K562 (cell line): ENCODE results near the gene UNC45A. TPM values are rescaled to one million over a fixed set of nuclear protein-coding genes. Genes with fewer than 3 reads are reported as not detected.

ENCODE experiments used
- BRD4 ChIP-seq: fragments of 200-600 bp; sonication (generic); IDR thresholded peaks from 2 replicates; pipeline ENCODE4 v1.6.1; 2017; ENCODE audit warnings: inconsistent platforms
- BRD9 ChIP-seq: fragments of 450-650 bp; IDR thresholded peaks from 2 replicates; pipeline ENCODE4 v1.6.1; 2018; ENCODE audit warnings: low read depth; ENCODE audit not compliant: partially characterized antibody
- CHAMP1 ChIP-seq: fragments of 450-650 bp; IDR thresholded peaks from 2 replicates; pipeline ENCODE4 v1.6.1; 2016; ENCODE audit warnings: mild to moderate bottlenecking
- CHD1 ChIP-seq: fragments of 200-600 bp; sonication (generic); IDR thresholded peaks from one replicate; pipeline ENCODE4 v1.6.1; 2012; ENCODE audit warnings: mild to moderate bottlenecking, moderate library complexity, low read length, inconsistent platforms
- HNRNPL ChIP-seq: fragments of 200-400 bp; formaldehyde crosslinking; IDR thresholded peaks from 2 replicates; pipeline ENCODE4 v1.6.1; 2017; ENCODE audit warnings: low read depth, mild to moderate bottlenecking, low read length
- RB1 ChIP-seq: fragments of 450-650 bp; IDR thresholded peaks from 2 replicates; pipeline ENCODE4 v1.6.1; 2017; ENCODE audit warnings: low read depth, mild to moderate bottlenecking
- RBM34 ChIP-seq: fragments of 200-400 bp; formaldehyde crosslinking; IDR thresholded peaks from 2 replicates; pipeline ENCODE4 v1.6.1; 2018; ENCODE audit warnings: low read length, borderline replicate concordance; ENCODE audit not compliant: insufficient read depth
- SMC3 ChIP-seq: conservative IDR thresholded peaks from 2 replicates; pipeline ENCODE4 v1.6.1; 2011; ENCODE audit warnings: low read depth, low read length, improper control_type of control experiment; ENCODE audit not compliant: insufficient read depth
- STAT5A ChIP-seq: IDR thresholded peaks from 2 replicates; pipeline ENCODE4 v1.6.1; 2012; ENCODE audit warnings: low read length, inconsistent platforms, borderline replicate concordance
- TSC22D4 ChIP-seq: fragments of 450-650 bp; IDR thresholded peaks from 2 replicates; pipeline ENCODE4 v1.6.1; 2016; ENCODE audit warnings: missing genetic modification characterization, missing biosample characterization, control low read depth
- ZBTB7A ChIP-seq: IDR thresholded peaks from 2 replicates; pipeline ENCODE4 v1.6.1; 2011; ENCODE audit warnings: low read depth, mild to moderate bottlenecking, low read length, moderate library complexity, borderline replicate concordance; ENCODE audit not compliant: control insufficient read depth
- ZC3H8 ChIP-seq: fragments of 450-650 bp; IDR thresholded peaks from 2 replicates; pipeline ENCODE4 v1.6.1; 2017
- ZMIZ1 ChIP-seq, 2 experiments: fragments of 150-350 bp in 1 of 2; IDR thresholded peaks; 2 replicates each; pipeline ENCODE4 v1.6.1; 2012 to 2016; ENCODE audit warnings: low read depth in 2 of 2, low read length in 2 of 2, mild to moderate bottlenecking in 1 of 2, moderate library complexity in 1 of 2
- ZNF589 ChIP-seq: fragments of 200-800 bp; sonication (Bioruptor generic); IDR thresholded peaks from 2 replicates; pipeline ENCODE4 v1.6.1; 2016; ENCODE audit warnings: low read depth, missing genetic modification characterization, missing compliant biosample characterization
- ZNF644 ChIP-seq: fragments of 200-800 bp; sonication (Bioruptor generic); IDR thresholded peaks from 2 replicates; pipeline ENCODE4 v1.6.1; 2016; ENCODE audit warnings: low read depth, missing genetic modification characterization, missing compliant biosample characterization
- ZNF764 ChIP-seq: fragments of 250-450 bp; sonication (Bioruptor Pico); IDR thresholded peaks from 2 replicates; pipeline ENCODE4 v1.4.0; 2020; ENCODE audit warnings: low read depth, mild to moderate bottlenecking, moderate library complexity
- ZNF780A ChIP-seq: fragments of 250-450 bp; sonication (Bioruptor Pico); IDR thresholded peaks from 2 replicates; pipeline ENCODE4 v1.5.0; 2021; ENCODE audit warnings: mild to moderate bottlenecking
- ZZZ3 ChIP-seq: fragments of 450-650 bp; IDR thresholded peaks from 2 replicates; pipeline ENCODE4 v1.6.1; 2016; ENCODE audit warnings: antibody characterized with exemption, mild to moderate bottlenecking, moderate library complexity
- polyA plus RNA-seq, 8 experiments: library from polyadenylated mRNA; depleted of rRNA in 4 of 8; stranded (reverse) in 5 of 8; unstranded in 3 of 8; fragments of >200 nt; fragmentation: Nextera tagmentation in 2 of 8; fragmentation: Illumina TruSeq in 1 of 8; extraction: Ambion mirVana in 2 of 8; extraction: Trizol in 1 of 8; gene quantifications; 2 replicates each; pipeline versions ENCODE4 v1.2.1 to v1.2.3, GENCODE V29; 2011 to 2014; ENCODE audit warnings: inconsistent platforms in 1 of 8, missing spikeins in 1 of 8
- total RNA-seq, 7 experiments: library from RNA; depleted of rRNA in 6 of 7; stranded (reverse); fragments of >200 nt in 6 of 7; fragmentation: Illumina TruSeq in 2 of 7; extraction: Trizol in 2 of 7; gene quantifications; 2 replicates each; pipeline versions ENCODE4 v1.2.1 to v1.2.3, GENCODE V29; 2011 to 2021; ENCODE audit warnings: low replicate concordance in 1 of 7
- TF ChIP-seq, protein P1 (sequence below): fragments of 450-650 bp; formaldehyde crosslinking; IDR thresholded peaks from 2 replicates; pipeline ENCODE4 v1.4.0; 2020; ENCODE audit warnings: mild to moderate bottlenecking, mixed read lengths

Gene UNC45A
- total and polyA plus RNA-seq, 9 of the 15 experiments (the other 6 are each of a cell fraction or from before 2014, with no cell fraction given) = 22.4 to 79.3 (median 43.7) TPM

DNA sequence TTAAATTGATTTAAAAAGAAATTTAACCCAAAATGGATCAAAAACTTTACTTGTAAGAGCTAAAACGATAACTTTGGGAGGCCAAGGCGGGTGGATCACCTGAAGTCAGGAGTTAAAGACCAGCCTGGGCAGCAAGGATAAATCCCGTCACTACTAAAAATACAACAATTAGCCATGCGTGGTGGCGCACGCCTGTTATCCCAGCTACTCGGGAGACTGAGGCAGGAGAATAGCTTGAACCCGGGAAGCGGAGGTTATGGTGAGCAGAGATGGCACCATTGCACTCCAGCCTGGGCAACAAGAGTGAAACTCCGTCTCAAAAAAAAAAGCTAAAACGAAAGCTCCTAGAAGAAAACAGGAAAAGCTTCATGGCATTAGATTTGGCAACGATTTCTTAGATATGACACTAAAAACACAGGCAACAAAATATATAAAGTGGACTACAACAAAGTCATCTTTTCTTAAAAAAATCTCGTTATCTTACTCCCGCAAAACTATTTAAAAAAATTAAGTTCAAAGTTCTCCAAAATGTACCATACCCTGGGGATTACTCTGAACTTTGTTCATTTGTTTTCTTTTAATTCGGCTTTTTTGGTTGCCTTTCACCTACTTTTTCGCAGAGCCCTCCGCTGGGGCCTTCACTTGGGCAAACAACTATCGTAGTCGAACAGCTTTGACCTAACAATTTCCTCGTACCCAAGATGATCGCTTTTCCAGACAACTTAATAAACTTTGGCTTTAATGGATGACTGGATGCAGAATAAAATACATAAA, 5.7 kb upstream of the UNC45A start (continued):
- TF ChIP-seq, protein P1, sequence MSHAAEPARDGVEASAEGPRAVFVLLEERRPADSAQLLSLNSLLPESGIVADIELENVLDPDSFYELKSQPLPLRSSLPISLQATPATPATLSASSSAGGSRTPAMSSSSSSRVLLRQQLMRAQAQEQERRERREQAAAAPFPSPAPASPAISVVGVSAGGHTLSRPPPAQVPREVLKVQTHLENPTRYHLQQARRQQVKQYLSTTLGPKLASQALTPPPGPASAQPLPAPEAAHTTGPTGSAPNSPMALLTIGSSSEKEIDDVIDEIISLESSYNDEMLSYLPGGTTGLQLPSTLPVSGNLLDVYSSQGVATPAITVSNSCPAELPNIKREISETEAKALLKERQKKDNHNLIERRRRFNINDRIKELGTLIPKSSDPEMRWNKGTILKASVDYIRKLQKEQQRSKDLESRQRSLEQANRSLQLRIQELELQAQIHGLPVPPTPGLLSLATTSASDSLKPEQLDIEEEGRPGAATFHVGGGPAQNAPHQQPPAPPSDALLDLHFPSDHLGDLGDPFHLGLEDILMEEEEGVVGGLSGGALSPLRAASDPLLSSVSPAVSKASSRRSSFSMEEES = no peak
- 0 out of 2 replicates have a peak, but pooled peaks have one; percentile 7 for TF ChIP-seq RB1
- no peak for TF ChIP-seq SMC3
- TF ChIP-seq STAT5A = no peak
- TF ChIP-seq ZBTB7A = no peak
- TF ChIP-seq ZZZ3 = peak; percentile 79; the same call in 1 of the 2 replicates
- no peak for TF ChIP-seq RBM34
- no peak for TF ChIP-seq ZNF764 (CRISPR knock-in tag)
- TF ChIP-seq CHAMP1 = no peak
- TF ChIP-seq ZNF644 = no peak
- peak; percentile 78; the same call in 1 of the 2 replicates for TF ChIP-seq ZNF589 (CRISPR knock-in tag)
- no peak for TF ChIP-seq TSC22D4
- TF ChIP-seq CHD1 = peak; percentile 81
- no peak for TF ChIP-seq HNRNPL
- TF ChIP-seq BRD9 = peak; percentile 18
- no peak for TF ChIP-seq ZNF780A (CRISPR knock-in tag)
- TF ChIP-seq ZC3H8 = no peak
- no peak for TF ChIP-seq ZMIZ1 (IDR thresholded peaks at IDR 0.05; ENCODE audit: low read depth in 2 of 2, low read length in 2 of 2)
- peak; percentile 76 for TF ChIP-seq BRD4
